ENCODE results near the gene TTC8.

The TTC8 gene

GRCh38 chr14:88911809-88912208, 87.4 kb downstream of the TTC8 start:
- Histone ChIP-seq H3K4me1 (ENCODE audit: control insufficient read depth, insufficient read depth, low read length) (no peaks in the 10 kb centered on the region), H3K9me3 (ENCODE audit: control insufficient read depth, insufficient read depth, low read depth, low read length) (no peaks in the 10 kb centered on the region), H3K36me3 (ENCODE audit: control insufficient read depth in 2 of 2, insufficient read depth in 1 of 2, low read length in 2 of 2) (no peaks in the 10 kb centered on the region), H3K27ac (ENCODE audit: extremely low read depth, low read depth, low read length) (no peak overlapping the region), H3K4me3 (ENCODE audit: low read depth, low read length) (no peak overlapping the region)
- POLR2A ChIA-PET = interaction anchor here (0.6 kb wide), 1 partner anchor 53 kb away, joined by 4 read pairs; no protein-coding TSS in a partner anchor
- TF ChIP-seq ZFP41 (tag by site-specific recombination; IDR thresholded peaks at IDR 0.05; ENCODE audit: borderline replicate concordance) (no peak), ZBTB21 (tag by site-specific recombination; IDR thresholded peaks at IDR 0.05) (no peak)
- TF ChIP-seq, protein P1, sequence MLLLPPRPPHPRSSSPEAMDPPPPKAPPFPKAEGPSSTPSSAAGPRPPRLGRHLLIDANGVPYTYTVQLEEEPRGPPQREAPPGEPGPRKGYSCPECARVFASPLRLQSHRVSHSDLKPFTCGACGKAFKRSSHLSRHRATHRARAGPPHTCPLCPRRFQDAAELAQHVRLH (tag by site-specific recombination; IDR thresholded peaks at IDR 0.05) = no peak
- CTCF ChIA-PET = no interaction called here

- TF ChIP-seq, protein P2, sequence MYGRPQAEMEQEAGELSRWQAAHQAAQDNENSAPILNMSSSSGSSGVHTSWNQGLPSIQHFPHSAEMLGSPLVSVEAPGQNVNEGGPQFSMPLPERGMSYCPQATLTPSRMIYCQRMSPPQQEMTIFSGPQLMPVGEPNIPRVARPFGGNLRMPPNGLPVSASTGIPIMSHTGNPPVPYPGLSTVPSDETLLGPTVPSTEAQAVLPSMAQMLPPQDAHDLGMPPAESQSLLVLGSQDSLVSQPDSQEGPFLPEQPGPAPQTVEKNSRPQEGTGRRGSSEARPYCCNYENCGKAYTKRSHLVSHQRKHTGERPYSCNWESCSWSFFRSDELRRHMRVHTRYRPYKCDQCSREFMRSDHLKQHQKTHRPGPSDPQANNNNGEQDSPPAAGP (tag by site-specific recombination; IDR thresholded peaks at IDR 0.05) = no peak
- TF ChIP-seq REPIN1 (tag by site-specific recombination; IDR thresholded peaks at IDR 0.05; ENCODE audit: low read depth) = no peak
- TF ChIP-seq KLF16 (tag by site-specific recombination; IDR thresholded peaks at IDR 0.05) = no peak
- no peak for TF ChIP-seq ZNF558 (tag by site-specific recombination; IDR thresholded peaks at IDR 0.05)
- TF ChIP-seq, protein P3, sequence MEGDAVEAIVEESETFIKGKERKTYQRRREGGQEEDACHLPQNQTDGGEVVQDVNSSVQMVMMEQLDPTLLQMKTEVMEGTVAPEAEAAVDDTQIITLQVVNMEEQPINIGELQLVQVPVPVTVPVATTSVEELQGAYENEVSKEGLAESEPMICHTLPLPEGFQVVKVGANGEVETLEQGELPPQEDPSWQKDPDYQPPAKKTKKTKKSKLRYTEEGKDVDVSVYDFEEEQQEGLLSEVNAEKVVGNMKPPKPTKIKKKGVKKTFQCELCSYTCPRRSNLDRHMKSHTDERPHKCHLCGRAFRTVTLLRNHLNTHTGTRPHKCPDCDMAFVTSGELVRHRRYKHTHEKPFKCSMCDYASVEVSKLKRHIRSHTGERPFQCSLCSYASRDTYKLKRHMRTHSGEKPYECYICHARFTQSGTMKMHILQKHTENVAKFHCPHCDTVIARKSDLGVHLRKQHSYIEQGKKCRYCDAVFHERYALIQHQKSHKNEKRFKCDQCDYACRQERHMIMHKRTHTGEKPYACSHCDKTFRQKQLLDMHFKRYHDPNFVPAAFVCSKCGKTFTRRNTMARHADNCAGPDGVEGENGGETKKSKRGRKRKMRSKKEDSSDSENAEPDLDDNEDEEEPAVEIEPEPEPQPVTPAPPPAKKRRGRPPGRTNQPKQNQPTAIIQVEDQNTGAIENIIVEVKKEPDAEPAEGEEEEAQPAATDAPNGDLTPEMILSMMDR (tag by site-specific recombination; IDR thresholded peaks at IDR 0.05) = no peak
- no peak for TF ChIP-seq ZNF785 (tag by site-specific recombination; IDR thresholded peaks at IDR 0.05)
- TF ChIP-seq ZNF311 (tag by site-specific recombination; IDR thresholded peaks at IDR 0.05; ENCODE audit: borderline replicate concordance) = no peak
- no peak for TF ChIP-seq SETDB1 (IDR thresholded peaks at IDR 0.05; ENCODE audit: insufficient read length, low read length)
- TF ChIP-seq ZNF433 (tag by site-specific recombination; IDR thresholded peaks at IDR 0.05; ENCODE audit: low read depth) = no peak
- TF ChIP-seq ZBTB26 (tag by site-specific recombination; optimal IDR thresholded peaks at IDR 0.05) = no peak
- Histone ChIP-seq H3K4me1 (ENCODE audit: control insufficient read depth, insufficient read depth, low read length) (no peaks in the 10 kb centered on the region), H3K36me3 (ENCODE audit: control insufficient read depth in 2 of 2, insufficient read depth in 1 of 2, low read length in 2 of 2) (no peaks in the 10 kb centered on the region), H3K27ac (ENCODE audit: extremely low read depth, low read depth, low read length) (no peak overlapping the region), H3K4me3 (ENCODE audit: low read depth, low read length) (no peak overlapping the region), H3K9me3 (ENCODE audit: control insufficient read depth, insufficient read depth, low read depth, low read length) (no peaks in the 10 kb centered on the region)
- ChIA-PET CTCF (no interaction called here), POLR2A (no interaction called here)
These were observed 90.5 kb downstream of the TTC8 start for GRCh38 chr14:88914956-88915355.

DNA sequence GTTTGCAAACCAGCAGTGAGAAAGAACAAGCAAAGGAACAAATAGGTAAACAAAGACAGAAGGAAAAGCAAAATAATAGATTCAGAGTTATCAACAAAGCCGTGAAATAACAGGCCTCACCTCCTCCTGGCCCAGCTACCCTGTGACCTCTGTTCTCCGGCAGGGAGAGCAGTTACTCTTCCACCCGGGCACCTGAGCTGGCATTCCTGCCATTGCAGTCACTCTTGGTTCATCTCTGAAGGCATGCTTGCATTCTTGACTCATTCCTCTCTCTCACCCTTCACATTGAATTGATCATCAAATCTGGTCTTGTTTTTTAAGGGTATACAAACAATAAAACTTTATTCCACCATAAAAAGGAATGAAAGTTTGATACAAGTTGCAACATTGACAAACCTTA, 95.1 kb downstream of the TTC8 start:
- Histone ChIP-seq H3K27ac (ENCODE audit: extremely low read depth, low read depth, low read length) (no peak overlapping the region), H3K4me1 (ENCODE audit: control insufficient read depth, insufficient read depth, low read length) (no peaks in the 10 kb centered on the region), H3K4me3 (ENCODE audit: low read depth, low read length) (no peak overlapping the region), H3K36me3 (ENCODE audit: control insufficient read depth in 2 of 2, insufficient read depth in 1 of 2, low read length in 2 of 2) (no peaks in the 10 kb centered on the region), H3K9me3 (ENCODE audit: control insufficient read depth, insufficient read depth, low read depth, low read length) (no peaks in the 10 kb centered on the region)
- ChIA-PET CTCF (no interaction called here), POLR2A (no interaction called here)
- TF ChIP-seq SP3 (tag by site-specific recombination; IDR thresholded peaks at IDR 0.05) (no peak), REPIN1 (tag by site-specific recombination; IDR thresholded peaks at IDR 0.05; ENCODE audit: low read depth) (no peak), ZNF366 (tag by site-specific recombination; conservative IDR thresholded peaks at IDR 0.05) (no peak), ZNF830 (tag by site-specific recombination; IDR thresholded peaks at IDR 0.05; ENCODE audit: low read depth) (no peak), ZIC2 (tag by site-specific recombination; IDR thresholded peaks at IDR 0.05) (no peak), HOXC10 (CRISPR knock-in tag; IDR thresholded peaks at IDR 0.05) (no peak), ZNF350 (tag by site-specific recombination; IDR thresholded peaks at IDR 0.05) (no peak), ZNF138 (tag by site-specific recombination; IDR thresholded peaks at IDR 0.05; ENCODE audit: borderline replicate concordance) (no peak), ZBTB21 (tag by site-specific recombination; IDR thresholded peaks at IDR 0.05) (no peak), ZNF354C (tag by site-specific recombination; IDR thresholded peaks at IDR 0.05; ENCODE audit: borderline replicate concordance, low read depth) (no peak), KLF9 (tag by site-specific recombination; IDR thresholded peaks at IDR 0.05; ENCODE audit: low read depth) (no peak), ZNF169 (tag by site-specific recombination; IDR thresholded peaks at IDR 0.05) (no peak), ZNF311 (tag by site-specific recombination; IDR thresholded peaks at IDR 0.05; ENCODE audit: borderline replicate concordance) (no peak), ZNF791 (tag by site-specific recombination; IDR thresholded peaks at IDR 0.05) (no peak), BCL11A (tag by site-specific recombination; IDR thresholded peaks at IDR 0.05; ENCODE audit: low read depth) (no peak)
- TF ChIP-seq, protein P4, sequence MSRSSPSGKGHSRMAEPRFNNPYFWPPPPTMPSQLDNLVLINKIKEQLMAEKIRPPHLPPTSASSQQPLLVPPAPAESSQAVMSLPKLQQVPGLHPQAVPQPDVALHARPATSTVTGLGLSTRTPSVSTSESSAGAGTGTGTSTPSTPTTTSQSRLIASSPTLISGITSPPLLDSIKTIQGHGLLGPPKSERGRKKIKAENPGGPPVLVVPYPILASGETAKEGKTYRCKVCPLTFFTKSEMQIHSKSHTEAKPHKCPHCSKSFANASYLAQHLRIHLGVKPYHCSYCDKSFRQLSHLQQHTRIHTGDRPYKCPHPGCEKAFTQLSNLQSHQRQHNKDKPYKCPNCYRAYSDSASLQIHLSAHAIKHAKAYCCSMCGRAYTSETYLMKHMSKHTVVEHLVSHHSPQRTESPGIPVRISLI (tag by site-specific recombination; IDR thresholded peaks at IDR 0.05) = no peak
- TF ChIP-seq, protein P2 (tag by site-specific recombination; IDR thresholded peaks at IDR 0.05) = no peak

Data from HEK293 (cell line).